H7 (cell line): ENCODE measurements around the gene CHD5. TPM values are rescaled to one million over a fixed set of nuclear protein-coding genes. Genes with fewer than 3 reads are reported as not detected.
A peak's percentile ranks its signal among the peaks of the same experiment; 100 is the strongest.

Experiments used
- DNase-seq: peaks from one replicate; pipeline ENCODE4 v3.0.0; 2012
- H3K27me3 ChIP-seq: 2 replicates; pipeline ENCODE4 v1.6.0; 2011; ENCODE audit warnings: mild to moderate bottlenecking, low read length; ENCODE audit not compliant: control insufficient read depth, insufficient read depth
- H3K36me3 ChIP-seq: replicated peaks from 2 replicates; pipeline ENCODE4 v1.5.1; 2011; ENCODE audit warnings: low read length; ENCODE audit not compliant: control insufficient read depth, insufficient read depth
- H3K4me3 ChIP-seq: 2 replicates; pipeline ENCODE4 v1.5.1; 2011; ENCODE audit warnings: low read depth, mild to moderate bottlenecking, control low read depth, low read length, moderate library complexity; ENCODE audit not compliant: insufficient read depth
- total RNA-seq: library from RNA; depleted of rRNA; stranded (reverse); fragments of >200 nt; shearing (Covaris generic); gene quantifications from 2 replicates; pipeline ENCODE4 v1.2.3, GENCODE V29; 2014

CHD5 gene
- total RNA-seq, 1 experiment from 2014 or later = 0.83 TPM

- no peak for DNase-seq
- no peak overlapping the region for H3K4me3 ChIP-seq
- peaks cover 17% of the 10 kb centered on the region for H3K27me3 ChIP-seq
- no peaks in the 10 kb centered on the region for H3K36me3 ChIP-seq
Observed at GRCh38 chr1:6144175-6144574, 35.9 kb downstream of the CHD5 start.

GRCh38 chr1:6143395-6143794 is 36.7 kb downstream of the CHD5 start:
- DNase-seq = no peak

GRCh38 chr1:6142734-6143133 is 37.4 kb downstream of the CHD5 start:
- H3K4me3 ChIP-seq = no peak overlapping the region
- H3K27me3 ChIP-seq = peaks cover 6% of the 10 kb centered on the region
- H3K36me3 ChIP-seq = no peaks in the 10 kb centered on the region
- DNase-seq = no peak

More at GRCh38 chr1:6143395-6143794, 36.7 kb downstream of the CHD5 start:
- Histone ChIP-seq H3K36me3 (no peaks in the 10 kb centered on the region), H3K4me3 (no peak overlapping the region), H3K27me3 (peaks cover 13% of the 10 kb centered on the region)

- peaks cover 2% of the 10 kb centered on the region for H3K27me3 ChIP-seq
- H3K4me3 ChIP-seq = no peak overlapping the region
- no peaks in the 10 kb centered on the region for H3K36me3 ChIP-seq
- DNase-seq = no peak
Observed at GRCh38 chr1:6142036-6142621, 38.0 kb downstream of the CHD5 start.

GRCh38 chr1:6141592-6141991 is 38.5 kb downstream of the CHD5 start:
- DNase-seq = peak; percentile 86
- no peak overlapping the region for H3K4me3 ChIP-seq
- no peaks in the 10 kb centered on the region for H3K36me3 ChIP-seq
- no peaks in the 10 kb centered on the region; the same call in 1 of the 2 replicates for H3K27me3 ChIP-seq

- Histone ChIP-seq H3K4me3 (no peak overlapping the region), H3K27me3 (no peaks in the 10 kb centered on the region; the same call in 1 of the 2 replicates), H3K36me3 (no peaks in the 10 kb centered on the region)
- no peak for DNase-seq
Observed at GRCh38 chr1:6140413-6140812, 39.7 kb downstream of the CHD5 start.

GRCh38 chr1:6137758-6138157 is 42.4 kb downstream of the CHD5 start:
- Histone ChIP-seq H3K27me3 (no peaks in the 10 kb centered on the region; the same call in 1 of the 2 replicates), H3K36me3 (no peaks in the 10 kb centered on the region), H3K4me3 (no peak overlapping the region)
- DNase-seq = no peak

GRCh38 chr1:6136516-6137220 is 43.5 kb downstream of the CHD5 start:
- H3K4me3 ChIP-seq = no peak overlapping the region
- no peak for DNase-seq
- H3K27me3 ChIP-seq = no peaks in the 10 kb centered on the region
- no peaks in the 10 kb centered on the region for H3K36me3 ChIP-seq

- DNase-seq = no peak
Observed at GRCh38 chr1:6134741-6135510, 45.2 kb downstream of the CHD5 start.

GRCh38 chr1:6134206-6134605 is 45.9 kb downstream of the CHD5 start:
- no peak for DNase-seq
- Histone ChIP-seq H3K4me3 (no peak overlapping the region), H3K36me3 (no peaks in the 10 kb centered on the region), H3K27me3 (no peaks in the 10 kb centered on the region; the same call in 1 of the 2 replicates)

More at GRCh38 chr1:6134741-6135510, 45.2 kb downstream of the CHD5 start:
- no peaks in the 10 kb centered on the region for H3K27me3 ChIP-seq
- no peaks in the 10 kb centered on the region for H3K36me3 ChIP-seq
- H3K4me3 ChIP-seq = no peak overlapping the region

GRCh38 chr1:6133146-6133895 is 46.8 kb downstream of the CHD5 start:
- Histone ChIP-seq H3K36me3 (no peaks in the 10 kb centered on the region), H3K4me3 (no peak overlapping the region), H3K27me3 (peaks cover 4% of the 10 kb centered on the region; the same call in 1 of the 2 replicates)
- DNase-seq = no peak

GRCh38 chr1:6131561-6131960 is 48.6 kb downstream of the CHD5 start:
- Histone ChIP-seq H3K4me3 (no peak overlapping the region), H3K27me3 (peaks cover 11% of the 10 kb centered on the region; the same call in 1 of the 2 replicates), H3K36me3 (no peaks in the 10 kb centered on the region)
- no peak for DNase-seq

- H3K4me3 ChIP-seq = no peak overlapping the region
- peaks cover 11% of the 10 kb centered on the region; the same call in 1 of the 2 replicates for H3K27me3 ChIP-seq
- H3K36me3 ChIP-seq = no peaks in the 10 kb centered on the region
- no peak for DNase-seq
Observed at GRCh38 chr1:6130596-6130995, 49.5 kb downstream of the CHD5 start.

GRCh38 chr1:6130036-6130435 is 50.1 kb downstream of the CHD5 start:
- Histone ChIP-seq H3K4me3 (no peak overlapping the region), H3K36me3 (no peaks in the 10 kb centered on the region), H3K27me3 (peaks cover 11% of the 10 kb centered on the region; the same call in 1 of the 2 replicates)
- DNase-seq = no peak
